H1 (cell line): ENCODE results near the gene GIGYF2. TPM values are rescaled to one million over a fixed set of nuclear protein-coding genes. Genes with fewer than 3 reads are reported as not detected.

Source experiments
- CTCF ChIA-PET: fragments of 300-600 bp; sonication (Branson Sonifier 250); formaldehyde crosslinking; loops from one replicate; lab custom pipeline; 2021; ENCODE audit not compliant: partially characterized antibody; lab: Charles Lee
- POLR2A ChIA-PET: fragments of 300-600 bp; sonication (Branson Sonifier 250); formaldehyde crosslinking; loops from one replicate; lab custom pipeline; 2021; ENCODE audit warnings: inconsistent platforms; ENCODE audit not compliant: partially characterized antibody; lab: Charles Lee
- DNase-seq, 2 experiments: peaks; one replicate each; pipeline versions ENCODE4 v3.0.0 to v3.0.0-alpha.2; 2010 to 2022; ENCODE audit warnings: low spot score in 2 of 2, low read depth in 1 of 2, mixed read lengths in 1 of 2
- FAIRE-seq: peaks from 2 replicates; lab custom pipeline; 2011; peaks lifted over from hg19 to GRCh38; lab: Jason Lieb, UNC
- H2AFZ ChIP-seq: 2 replicates; pipeline ENCODE4 v1.8.1; 2012; ENCODE audit warnings: low read length, inconsistent platforms
- H2AK5ac ChIP-seq: 2 replicates; pipeline ENCODE4 v1.6.1; 2013; ENCODE audit warnings: low read depth, low read length
- H2BK120ac ChIP-seq: replicated peaks from 2 replicates; pipeline ENCODE3; 2013; ENCODE audit warnings: low read depth, low read length, inconsistent platforms
- H2BK12ac ChIP-seq: 2 replicates; pipeline ENCODE4 v1.6.1; 2013; ENCODE audit warnings: low read depth, low read length
- H2BK15ac ChIP-seq: 2 replicates; pipeline ENCODE4 v1.6.1; 2013; ENCODE audit warnings: low read length
- H2BK20ac ChIP-seq: 2 replicates; pipeline ENCODE4 v1.6.1; 2013; ENCODE audit warnings: low read length
- H2BK5ac ChIP-seq: 2 replicates; pipeline ENCODE4 v1.6.1; 2013; ENCODE audit warnings: low read depth, low read length
- H3K14ac ChIP-seq: 2 replicates; pipeline ENCODE4 v1.6.1; 2013; ENCODE audit warnings: inconsistent platforms; ENCODE audit not compliant: insufficient read length
- H3K18ac ChIP-seq: 2 replicates; pipeline ENCODE4 v1.6.1; 2013; ENCODE audit warnings: low read length; ENCODE audit errors: extremely low read depth
- H3K23ac ChIP-seq: 2 replicates; pipeline ENCODE4 v1.6.1; 2013; ENCODE audit warnings: inconsistent platforms; ENCODE audit not compliant: insufficient read length
- H3K23me2 ChIP-seq: 2 replicates; pipeline ENCODE4 v1.6.1; 2013; ENCODE audit warnings: low read depth, low read length
- H3K27ac ChIP-seq: 2 replicates; pipeline ENCODE4 v1.6.1; 2011; ENCODE audit warnings: low read depth, low read length, inconsistent platforms
- H3K27me3 ChIP-seq, 4 experiments: replicated peaks in 1 of 4; 1 replicate in 1 of 4; 2 replicates in 3 of 4; pipeline versions ENCODE4 v1.6.1 to v1.8.1; 2011 to 2013; ENCODE audit warnings: low read length in 3 of 4, mild to moderate bottlenecking in 3 of 4, inconsistent platforms in 2 of 4, mixed read lengths in 2 of 4, moderate library complexity in 1 of 4; ENCODE audit not compliant: control insufficient read depth in 3 of 4, insufficient read depth in 3 of 4; ENCODE audit errors: extremely low read depth in 1 of 4
- H3K36me3 ChIP-seq, 4 experiments: 2 replicates each; pipeline versions ENCODE4 v1.6.1 to v1.8.1; 2011 to 2013; ENCODE audit warnings: mild to moderate bottlenecking in 4 of 4, low read length in 3 of 4, moderate library complexity in 2 of 4, control low read depth in 1 of 4, inconsistent platforms in 1 of 4; ENCODE audit not compliant: insufficient read depth in 4 of 4, control insufficient read depth in 2 of 4
- H3K4ac ChIP-seq: replicated peaks from 2 replicates; pipeline ENCODE3; 2013; ENCODE audit warnings: low read length, low read depth, mixed read lengths, inconsistent platforms; ENCODE audit not compliant: insufficient read length
- H3K4me1 ChIP-seq, 4 experiments: replicated peaks in 1 of 4; 1 replicate in 1 of 4; 2 replicates in 3 of 4; pipeline versions ENCODE4 v1.6.1 to v1.8.1; 2011 to 2013; ENCODE audit warnings: low read length in 3 of 4, inconsistent platforms in 2 of 4, mixed read lengths in 1 of 4; ENCODE audit not compliant: insufficient read depth in 4 of 4, control insufficient read depth in 3 of 4
- H3K4me2 ChIP-seq, 2 experiments: 2 replicates each; pipeline versions ENCODE4 v1.6.1 to v1.8.1; 2011 to 2013; ENCODE audit warnings: low read depth in 2 of 2, low read length in 2 of 2, control low read depth in 1 of 2, inconsistent platforms in 1 of 2, mild to moderate bottlenecking in 1 of 2; ENCODE audit not compliant: insufficient read depth in 1 of 2
- H3K4me3 ChIP-seq, 4 experiments: fragments of 200-600, 300-600 bp in 1 of 4; sonication (generic), shearing (Covaris generic), sonication (Bioruptor Twin) in 1 of 4; 2 replicates each; pipeline versions ENCODE4 v1.5.1 to v1.8.1; 2011 to 2016; ENCODE audit warnings: low read length in 4 of 4, low read depth in 3 of 4, control low read depth in 2 of 4, inconsistent platforms in 2 of 4, mild to moderate bottlenecking in 2 of 4, mixed read lengths in 1 of 4, moderate library complexity in 1 of 4; ENCODE audit not compliant: insufficient read depth in 2 of 4; ENCODE audit errors: extremely low read depth in 1 of 4
- H3K56ac ChIP-seq: replicated peaks from 2 replicates; pipeline ENCODE3; 2013; ENCODE audit warnings: low read depth, mild to moderate bottlenecking, mixed read lengths, low read length, inconsistent platforms; ENCODE audit not compliant: insufficient read length
- H3K79me1 ChIP-seq: 2 replicates; pipeline ENCODE4 v1.6.1; 2013; ENCODE audit warnings: low read depth, low read length, control low read depth
- H3K79me2 ChIP-seq, 2 experiments: 2 replicates each; pipeline versions ENCODE4 v1.6.1 to v1.8.1; 2012 to 2013; ENCODE audit warnings: low read length in 2 of 2, mild to moderate bottlenecking in 2 of 2, inconsistent platforms in 1 of 2; ENCODE audit not compliant: insufficient read depth in 2 of 2, control insufficient read depth in 1 of 2
- H3K9ac ChIP-seq, 4 experiments: replicated peaks in 1 of 4; 1 replicate in 1 of 4; 2 replicates in 3 of 4; pipeline versions ENCODE4 v1.6.1 to v1.8.1; 2011 to 2013; ENCODE audit warnings: low read depth in 3 of 4, low read length in 3 of 4, control low read depth in 2 of 4, mild to moderate bottlenecking in 2 of 4, moderate library complexity in 2 of 4, inconsistent platforms in 1 of 4; ENCODE audit errors: extremely low read depth in 1 of 4
- H3K9me3 ChIP-seq, 2 experiments: 2 replicates each; pipeline versions ENCODE4 v1.6.1 to v1.8.1; 2012 to 2013; ENCODE audit warnings: mild to moderate bottlenecking in 2 of 2, moderate library complexity in 2 of 2, control low read depth in 1 of 2, inconsistent platforms in 1 of 2, low read depth in 1 of 2, low read length in 1 of 2, mixed read lengths in 1 of 2; ENCODE audit not compliant: insufficient read depth in 2 of 2
- H4K20me1 ChIP-seq, 2 experiments: replicated peaks in 1 of 2; 2 replicates each; pipeline versions ENCODE3 to v1.8.1; 2011 to 2013; ENCODE audit warnings: inconsistent platforms in 2 of 2, low read length in 2 of 2, mild to moderate bottlenecking in 1 of 2; ENCODE audit not compliant: insufficient read depth in 2 of 2, control insufficient read depth in 1 of 2
- H4K5ac ChIP-seq: 2 replicates; pipeline ENCODE4 v1.6.1; 2013; ENCODE audit warnings: low read length, low read depth, mixed read lengths, inconsistent platforms; ENCODE audit not compliant: insufficient read length
- H4K8ac ChIP-seq: 2 replicates; pipeline ENCODE4 v1.8.0; 2013; ENCODE audit warnings: mild to moderate bottlenecking, moderate library complexity, low read length, inconsistent platforms; ENCODE audit not compliant: insufficient read depth; ENCODE audit errors: extremely low read depth
- H4K91ac ChIP-seq: replicated peaks from 2 replicates; pipeline ENCODE3; 2013; ENCODE audit warnings: low read length, mixed read lengths, inconsistent platforms; ENCODE audit not compliant: insufficient read length
- CEBPB ChIP-seq: IDR thresholded peaks from 2 replicates; pipeline ENCODE4 v1.6.1; 2012; ENCODE audit warnings: low read depth, low read length
- GTF2F1 ChIP-seq: IDR thresholded peaks from 2 replicates; pipeline ENCODE4 v1.6.1; 2012; ENCODE audit warnings: low read depth, low read length, improper control_type of control experiment, borderline replicate concordance
- JUND ChIP-seq: IDR thresholded peaks from 2 replicates; pipeline ENCODE4 v1.6.1; 2011; ENCODE audit warnings: mild to moderate bottlenecking, improper control_type of control experiment, low read length
- MAFK ChIP-seq: IDR thresholded peaks from 2 replicates; pipeline ENCODE4 v1.6.1; 2012; ENCODE audit warnings: low read depth, mild to moderate bottlenecking, improper control_type of control experiment, low read length
- WGBS, 2 experiments: shearing (Covaris generic) in 1 of 2; methylation state at CpG; one replicate each; pipeline versions ENCODE4 v1.1.6 to v1.1.7; 2013 to 2015; ENCODE audit warnings: low lambda C conversion rate in 2 of 2, mixed read lengths in 2 of 2, inconsistent platforms in 1 of 2, low coverage in 1 of 2, missing lambda C conversion rate in 1 of 2; ENCODE audit not compliant: insufficient replicate concordance in 2 of 2, insufficient coverage in 1 of 2, insufficient read length in 1 of 2; ENCODE audit errors: extremely low coverage in 1 of 2, missing lambda C conversion rate in 1 of 2; 5-methylcytosine and 5-hydroxymethylcytosine counted together
- polyA plus RNA-seq, 7 experiments: library from polyadenylated mRNA; depleted of rRNA in 3 of 7; stranded (reverse) in 5 of 7; unstranded in 2 of 7; fragments of >200 nt in 5 of 7; fragments of 200-250 nt in 2 of 7; gene quantifications; 1 replicate in 5 of 7; 2 replicates in 1 of 7; 4 replicates in 1 of 7; pipeline versions ENCODE4 v1.2.1 to v1.2.3, GENCODE V29; 2011 to 2013; ENCODE audit warnings: missing spikeins in 2 of 7, mixed read lengths in 2 of 7
- total RNA-seq: library from RNA; stranded (reverse); fragmentation: NEBNext Ultra II Directional; extraction: Animal tissue kit (Norgen Biotek cat#: 25700); gene quantifications from 2 replicates; pipeline ENCODE4 v1.2.1, GENCODE V29; 2021

GIGYF2 gene
- total and polyA plus RNA-seq, 2 of the 8 experiments (the other 6 are each of a cell fraction or from before 2014, with no cell fraction given), result 22.3 to 62.0 TPM

GRCh38 chr2:232777276-232777675, 80.1 kb downstream of the GIGYF2 start:
- WGBS, 2 experiments, result 80% methylated on average over 5 of the region's 5 CpGs; no CpG with 5 or more reads in 1 of the 2 experiments
- no peaks in the 10 kb centered on the region for H3K23me2 ChIP-seq
- H2BK15ac ChIP-seq, result no peak overlapping the region
- TF ChIP-seq JUND, result no peak
- TF ChIP-seq MAFK, result no peak
- TF ChIP-seq CEBPB, result no peak
- no peak for TF ChIP-seq GTF2F1
- TF ChIP-seq, all 59 proteins: peak for 0
- Histone ChIP-seq H3K4me2 (no peak overlapping the region), H2BK12ac (no peak overlapping the region), H3K4ac (no peak overlapping the region), H3K9ac (no peak overlapping the region), H3K14ac (no peak overlapping the region), H3K56ac (no peak overlapping the region), H3K4me1 (peaks cover 0 to 2% (median 0%) of the 10 kb centered on the region in 4 experiments; a peak in 2 of 7 replicates), H3K23ac (no peak overlapping the region), H3K79me1 (no peaks in the 10 kb centered on the region), H4K91ac (no peak overlapping the region), H2AK5ac (no peak overlapping the region), H4K20me1 (peaks cover 0 to 2% of the 10 kb centered on the region in 2 experiments), H3K4me3 (no peak overlapping the region), H2BK120ac (no peak overlapping the region), H3K79me2 (peaks cover 0 to 2% of the 10 kb centered on the region in 2 experiments; a peak in 1 of 4 replicates), H3K27me3 (no peaks in the 10 kb centered on the region), H3K27ac (no peak overlapping the region), H3K18ac (no peak overlapping the region), H2AFZ (no peak overlapping the region), H2BK5ac (no peak overlapping the region), H3K9me3 (no peaks in the 10 kb centered on the region), H4K5ac (no peak overlapping the region), H4K8ac (no peak overlapping the region), H3K36me3 (peaks cover 0 to 8% (median 0%) of the 10 kb centered on the region in 4 experiments; a peak in 1 of 8 replicates), H2BK20ac (no peak overlapping the region)
- DNase-seq (no peak), FAIRE-seq (no peak)
- POLR2A ChIA-PET, result no interaction called here
- CTCF ChIA-PET, result no interaction called here
